HG02588 (cell line): Measurements from ENCODE around the gene OTOP3.

Experiments used
- ATAC-seq: cut with Tn5 transposase; IDR thresholded peaks from one replicate; pipeline ENCODE4 v1.9.1; 2021; ENCODE audit warnings: mild to moderate bottlenecking, moderate library complexity; ENCODE audit not compliant: unreplicated experiment

The OTOP3 gene

GRCh38 chr17:74916851-74917199 lies 18.9 kb upstream of the OTOP3 start:
- no peak for ATAC-seq

- no peak for ATAC-seq
These were observed 18.3 kb upstream of the OTOP3 start for GRCh38 chr17:74917430-74917829.

GRCh38 chr17:74918906-74919305 lies 16.8 kb upstream of the OTOP3 start:
- ATAC-seq: no peak

- ATAC-seq: no peak
These were observed 16.0 kb upstream of the OTOP3 start for GRCh38 chr17:74919440-74920305.

- no peak for ATAC-seq
These were observed 15.4 kb upstream of the OTOP3 start for GRCh38 chr17:74920306-74920620.

- ATAC-seq: no peak
These were observed 15.1 kb upstream of the OTOP3 start for GRCh38 chr17:74920642-74921025.

DNA sequence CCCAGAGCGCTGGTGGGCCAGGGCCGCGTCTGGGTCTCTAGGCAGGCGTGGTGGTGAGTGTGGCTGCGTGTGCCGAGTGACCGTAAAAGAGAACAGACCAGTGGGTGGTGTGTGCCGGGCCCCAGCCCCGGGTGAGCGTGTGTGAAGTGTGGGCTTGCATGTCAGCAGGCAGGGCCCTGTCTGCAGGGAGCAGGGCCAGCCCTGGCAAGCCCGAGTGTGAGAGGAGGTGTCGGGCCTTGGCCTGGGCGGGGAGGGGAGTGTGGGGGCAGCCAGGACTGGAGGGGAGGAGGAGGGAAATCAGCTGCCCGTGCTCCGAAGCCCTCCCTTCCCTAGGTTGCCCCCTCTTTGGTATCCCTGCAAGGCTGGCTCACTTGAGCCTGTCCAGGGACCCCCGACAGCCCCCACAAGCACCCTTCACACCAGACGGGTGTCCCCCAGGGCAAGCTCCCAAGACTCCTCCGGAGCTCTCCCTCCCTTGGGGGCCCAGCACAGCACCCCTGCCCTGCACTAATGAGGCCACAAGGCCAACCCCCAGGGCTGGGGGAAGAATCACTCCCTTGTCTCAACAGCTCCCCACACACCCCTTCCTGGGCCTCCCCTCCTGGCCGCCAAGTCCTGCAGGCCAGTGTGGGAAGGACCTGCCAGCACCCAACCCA lies 14.5 kb upstream of the OTOP3 start:
- no peak for ATAC-seq

- ATAC-seq: no peak
These were observed 13.9 kb upstream of the OTOP3 start for GRCh38 chr17:74921769-74922168.

DNA sequence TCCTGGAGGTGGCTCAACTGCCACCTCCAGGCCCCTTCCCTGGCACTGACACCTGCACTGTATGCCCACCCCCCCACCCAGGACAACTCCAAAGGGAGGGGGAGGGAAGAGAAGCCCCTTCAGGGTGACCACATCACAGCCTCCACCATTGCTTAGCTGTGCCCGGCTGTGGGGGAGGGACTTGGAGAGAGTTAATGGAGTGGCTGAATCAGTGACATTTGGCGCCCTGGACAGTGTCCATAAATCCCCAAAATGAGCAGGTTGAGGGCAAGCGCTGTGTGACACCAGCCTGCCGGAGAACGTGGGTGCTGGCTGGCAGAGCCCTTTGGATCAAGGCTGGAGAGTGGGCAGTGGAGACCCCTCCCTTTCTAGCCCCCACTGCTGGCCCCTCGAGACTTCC lies 13.5 kb upstream of the OTOP3 start:
- no peak for ATAC-seq

GRCh38 chr17:74922694-74923537 lies 12.8 kb upstream of the OTOP3 start, which contains the start of gene USH1G:
USH1G (minus strand) TSS chr17:74923255; CDS start chr17:74923073, 182 bp downstream.
- ATAC-seq: no peak

- no peak for ATAC-seq
These were observed 12.0 kb upstream of the OTOP3 start for GRCh38 chr17:74923538-74924249.

DNA sequence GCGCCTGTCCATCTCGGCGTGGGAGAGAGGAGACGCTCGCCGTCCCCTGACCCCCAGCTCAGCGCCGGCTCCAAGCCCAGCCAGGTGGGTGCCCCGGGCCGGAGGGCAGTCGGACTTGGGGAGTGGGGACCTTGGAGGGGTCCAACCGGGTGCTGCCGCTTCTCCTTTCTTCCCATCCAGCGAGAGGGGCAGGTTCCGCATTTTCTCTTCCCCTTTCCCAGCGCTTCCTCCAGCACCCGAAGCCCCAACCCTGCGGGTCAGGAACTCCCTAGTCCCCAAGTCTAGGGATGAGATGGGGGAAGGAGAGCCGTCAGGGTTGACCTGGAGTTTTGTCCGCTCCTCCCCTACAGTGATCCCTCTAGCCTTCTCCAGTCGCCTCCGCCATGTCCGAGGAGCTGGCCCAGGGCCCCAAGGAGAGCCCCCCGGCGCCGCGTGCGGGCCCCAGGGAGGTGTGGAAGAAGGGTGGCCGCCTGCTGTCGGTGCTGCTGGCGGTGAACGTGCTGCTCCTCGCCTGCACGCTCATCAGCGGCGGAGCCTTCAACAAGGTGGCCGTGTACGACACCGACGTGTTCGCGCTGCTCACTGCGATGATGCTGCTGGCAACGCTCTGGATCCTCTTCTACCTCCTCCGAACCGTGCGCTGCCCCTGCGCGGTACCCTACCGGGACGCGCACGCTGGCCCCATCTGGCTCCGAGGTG lies 11.3 kb upstream of the OTOP3 start, which contains the start of gene OTOP2:
Gene OTOP2, plus strand, starts transcription at position 24 of the 699 bp plus-strand sequence. Its CDS starts 360 bp downstream, at position 384.
- no peak for ATAC-seq

GRCh38 chr17:74925242-74925641 lies 10.5 kb upstream of the OTOP3 start:
- ATAC-seq: no peak

- ATAC-seq: no peak
These were observed 6.9 kb upstream of the OTOP3 start for GRCh38 chr17:74928786-74929185.

DNA sequence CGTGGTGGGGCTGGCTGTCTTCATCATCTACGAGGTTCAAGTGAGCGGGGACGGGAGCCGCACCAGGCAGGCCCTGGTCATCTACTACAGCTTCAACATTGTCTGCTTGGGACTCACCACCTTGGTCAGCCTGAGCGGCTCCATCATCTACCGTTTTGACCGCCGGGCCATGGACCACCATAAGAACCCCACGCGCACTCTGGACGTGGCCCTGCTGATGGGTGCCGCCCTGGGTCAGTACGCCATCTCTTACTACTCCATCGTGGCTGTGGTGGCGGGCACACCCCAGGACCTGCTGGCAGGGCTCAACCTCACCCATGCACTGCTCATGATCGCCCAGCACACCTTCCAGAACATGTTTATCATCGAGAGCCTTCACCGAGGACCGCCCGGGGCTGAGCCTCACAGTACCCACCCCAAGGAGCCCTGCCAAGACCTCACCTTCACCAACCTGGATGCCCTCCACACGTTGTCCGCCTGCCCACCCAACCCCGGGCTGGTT lies 5.1 kb upstream of the OTOP3 start:
- no peak for ATAC-seq

GRCh38 chr17:74935048-74935447 lies 650 bp upstream of the OTOP3 start:
- no peak for ATAC-seq

- ATAC-seq: no peak
These were observed 737 bp downstream of the OTOP3 start for GRCh38 chr17:74936470-74936799.

DNA sequence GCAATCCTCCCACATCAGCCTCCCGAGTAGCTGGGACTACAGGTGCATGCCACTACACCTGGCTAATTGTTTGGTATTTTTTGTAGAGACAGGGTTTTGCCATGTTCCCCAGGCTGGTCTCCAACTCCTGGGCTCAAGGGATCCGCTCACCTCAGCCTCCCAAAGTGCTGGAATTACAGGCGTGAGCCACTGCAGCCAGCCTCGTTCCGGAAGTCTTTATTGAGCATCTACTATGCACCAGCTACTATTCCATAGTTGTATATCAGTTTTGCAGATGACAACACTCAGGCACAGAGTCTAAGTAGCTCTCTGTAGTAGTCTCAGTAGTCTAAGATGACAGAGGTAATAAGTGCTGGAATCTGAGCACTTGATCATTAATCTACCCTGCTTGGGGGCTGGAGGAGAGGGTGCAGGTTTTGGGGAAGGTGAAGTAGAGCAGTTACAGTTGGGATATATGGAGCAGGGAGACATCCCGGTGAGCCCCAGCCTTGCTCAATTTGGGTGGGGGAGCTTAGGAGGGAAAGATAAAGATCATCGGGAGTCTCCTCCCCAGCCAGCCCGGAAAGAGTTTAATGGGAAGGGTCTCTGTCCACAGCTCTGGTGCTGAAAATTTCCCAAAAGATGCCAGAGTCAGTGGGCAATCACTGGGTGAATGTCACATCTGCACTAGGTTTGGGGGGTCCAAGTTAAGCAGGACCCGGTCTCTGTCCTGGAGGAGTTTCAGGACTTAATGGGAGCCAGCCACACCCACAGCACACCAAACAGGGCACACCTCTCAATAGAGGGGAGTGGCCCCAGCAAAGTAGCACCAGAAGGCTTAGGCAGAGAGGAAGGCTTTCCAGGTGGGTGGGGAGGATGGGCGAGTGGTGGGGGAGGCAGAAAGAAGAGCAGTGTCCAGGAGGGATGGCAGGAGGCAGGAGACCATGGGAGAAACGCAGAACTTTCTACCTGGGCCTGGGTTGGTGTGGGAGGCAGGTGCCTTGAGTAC lies 1.7 kb downstream of the OTOP3 start:
- no peak for ATAC-seq
